Osteoblast (primary cell): ENCODE measurements around the gene MAPK6. TPM values are rescaled to one million over a fixed set of nuclear protein-coding genes. Genes with fewer than 3 reads are reported as not detected.

ENCODE experiments used
- DNase-seq: peaks from one replicate; pipeline ENCODE4 v3.0.0; 2011; ENCODE audit warnings: low spot score, mixed read lengths; ENCODE audit not compliant: insufficient read length; ENCODE audit errors: missing footprints
- H2AFZ ChIP-seq: 2 replicates; pipeline ENCODE4 v1.6.0; 2011; ENCODE audit warnings: mild to moderate bottlenecking, low read length
- H3K27ac ChIP-seq: 2 replicates; pipeline ENCODE4 v1.5.1; 2011; ENCODE audit warnings: mild to moderate bottlenecking, low read depth, low read length, moderate library complexity
- H3K27me3 ChIP-seq: 2 replicates; pipeline ENCODE4 v1.6.0; 2012; ENCODE audit warnings: mild to moderate bottlenecking, control low read depth, inconsistent platforms, low read length, moderate library complexity; ENCODE audit not compliant: insufficient read depth
- H3K36me3 ChIP-seq: 2 replicates; pipeline ENCODE4 v1.5.1; 2011; ENCODE audit warnings: mild to moderate bottlenecking, low read length, control low read depth, moderate library complexity; ENCODE audit not compliant: insufficient read depth
- H3K4me1 ChIP-seq: 2 replicates; pipeline ENCODE4 v1.5.1; 2011; ENCODE audit warnings: mild to moderate bottlenecking, low read length, control low read depth, moderate library complexity; ENCODE audit not compliant: insufficient read depth
- H3K4me2 ChIP-seq: 2 replicates; pipeline ENCODE4 v1.6.0; 2011; ENCODE audit warnings: mild to moderate bottlenecking, low read length; ENCODE audit not compliant: insufficient read depth
- H3K4me3 ChIP-seq: fragments of 200-600 bp; sonication (generic); 3 replicates; pipeline ENCODE4 v1.5.1; 2012; ENCODE audit warnings: mild to moderate bottlenecking, low read length, inconsistent platforms; ENCODE audit not compliant: insufficient read depth
- H3K79me2 ChIP-seq: 2 replicates; pipeline ENCODE4 v1.6.0; 2012; ENCODE audit warnings: mild to moderate bottlenecking, low read length, control low read depth, inconsistent platforms; ENCODE audit not compliant: insufficient read depth
- H3K9me3 ChIP-seq: 2 replicates; pipeline ENCODE4 v1.5.1; 2011; ENCODE audit warnings: low read depth, low read length, control low read depth
- H4K20me1 ChIP-seq: 2 replicates; pipeline ENCODE4 v1.6.0; 2012; ENCODE audit warnings: mild to moderate bottlenecking, low read length, control low read depth; ENCODE audit not compliant: insufficient read depth
- CTCF ChIP-seq: IDR thresholded peaks from 2 replicates; pipeline ENCODE4 v1.5.1; 2011; ENCODE audit warnings: mild to moderate bottlenecking, low read depth, low read length, moderate library complexity; ENCODE audit errors: extremely low read depth
- total RNA-seq: library from RNA; depleted of rRNA; stranded (reverse); fragments of >200 nt; gene quantifications from 2 replicates; pipeline ENCODE4 v1.2.3, GENCODE V29; 2012

Gene MAPK6
- total RNA-seq, 1 donor = 86.9 TPM

GRCh38 chr15:52106641-52107040 is 87.6 kb downstream of the MAPK6 start:
- Histone ChIP-seq H3K36me3 (no peaks in the 10 kb centered on the region), H4K20me1 (no peaks in the 10 kb centered on the region), H3K4me3 (no peak overlapping the region), H3K4me1 (peaks cover 20% of the 10 kb centered on the region), H3K27me3 (peaks cover 28% of the 10 kb centered on the region), H3K27ac (no peak overlapping the region), H3K9me3 (no peaks in the 10 kb centered on the region), H3K4me2 (no peak overlapping the region), H2AFZ (peak overlapping the region; percentile 12), H3K79me2 (no peaks in the 10 kb centered on the region)
- no peak for TF ChIP-seq CTCF
- no peak for DNase-seq

- H3K27me3 ChIP-seq = peaks cover 34% of the 10 kb centered on the region
- H3K4me3 ChIP-seq = no peak overlapping the region
- H3K4me1 ChIP-seq = peaks cover 18% of the 10 kb centered on the region
- no peaks in the 10 kb centered on the region for H3K9me3 ChIP-seq
- TF ChIP-seq CTCF = no peak
- no peaks in the 10 kb centered on the region for H3K36me3 ChIP-seq
- H4K20me1 ChIP-seq = no peaks in the 10 kb centered on the region
- no peak for DNase-seq
- no peak overlapping the region for H3K27ac ChIP-seq
- no peak overlapping the region for H2AFZ ChIP-seq
- no peak overlapping the region for H3K4me2 ChIP-seq
- no peaks in the 10 kb centered on the region for H3K79me2 ChIP-seq
Observed at GRCh38 chr15:52107238-52107637, 88.2 kb downstream of the MAPK6 start.

- no peaks in the 10 kb centered on the region for H4K20me1 ChIP-seq
- H3K36me3 ChIP-seq = no peaks in the 10 kb centered on the region
- H2AFZ ChIP-seq = no peak overlapping the region
- no peak for DNase-seq
- H3K27me3 ChIP-seq = peaks cover 38% of the 10 kb centered on the region
- no peak overlapping the region for H3K4me3 ChIP-seq
- no peak overlapping the region for H3K27ac ChIP-seq
- TF ChIP-seq CTCF = no peak
- H3K4me2 ChIP-seq = no peak overlapping the region
- H3K4me1 ChIP-seq = no peaks in the 10 kb centered on the region
- H3K79me2 ChIP-seq = no peaks in the 10 kb centered on the region
- no peaks in the 10 kb centered on the region for H3K9me3 ChIP-seq
Observed at GRCh38 chr15:52109559-52110451, 90.8 kb downstream of the MAPK6 start.

- Histone ChIP-seq H3K4me1 (no peaks in the 10 kb centered on the region), H3K4me3 (peak overlapping the region; percentile 64), H3K79me2 (no peaks in the 10 kb centered on the region), H3K36me3 (no peaks in the 10 kb centered on the region), H3K9me3 (no peaks in the 10 kb centered on the region), H3K4me2 (peak overlapping the region; percentile 76), H4K20me1 (no peaks in the 10 kb centered on the region), H3K27ac (no peak overlapping the region), H2AFZ (peak overlapping the region; percentile 82), H3K27me3 (peaks cover 41% of the 10 kb centered on the region)
- DNase-seq = no peak
- no peak for TF ChIP-seq CTCF
Observed at GRCh38 chr15:52111517-52112202, 92.6 kb downstream of the MAPK6 start.
